Frontal cortex (tissue), 4 donors: ENCODE measurements around the gene CACNA1D. TPM values are rescaled to one million over a fixed set of nuclear protein-coding genes. Genes with fewer than 3 reads are reported as not detected.

Experiments used
- DNase-seq, 2 donors: peaks; one replicate each; pipeline ENCODE4 v3.0.0; 2012; ENCODE audit warnings: low spot score in 2 of 2
- FAIRE-seq: peaks from 2 replicates; lab custom pipeline; 2012; peaks lifted over from hg19 to GRCh38; lab: Jason Lieb, UNC
- total RNA-seq: library from RNA; depleted of rRNA; stranded (reverse); fragments of >200 nt; gene quantifications from one replicate; pipeline ENCODE4 v1.2.3, GENCODE V29; 2014
- donor health status: control.
- donor health status: control.
- donor health status: control.

CACNA1D gene
- total RNA-seq, 1 donor from 2014 or later = 21.6 TPM

DNA sequence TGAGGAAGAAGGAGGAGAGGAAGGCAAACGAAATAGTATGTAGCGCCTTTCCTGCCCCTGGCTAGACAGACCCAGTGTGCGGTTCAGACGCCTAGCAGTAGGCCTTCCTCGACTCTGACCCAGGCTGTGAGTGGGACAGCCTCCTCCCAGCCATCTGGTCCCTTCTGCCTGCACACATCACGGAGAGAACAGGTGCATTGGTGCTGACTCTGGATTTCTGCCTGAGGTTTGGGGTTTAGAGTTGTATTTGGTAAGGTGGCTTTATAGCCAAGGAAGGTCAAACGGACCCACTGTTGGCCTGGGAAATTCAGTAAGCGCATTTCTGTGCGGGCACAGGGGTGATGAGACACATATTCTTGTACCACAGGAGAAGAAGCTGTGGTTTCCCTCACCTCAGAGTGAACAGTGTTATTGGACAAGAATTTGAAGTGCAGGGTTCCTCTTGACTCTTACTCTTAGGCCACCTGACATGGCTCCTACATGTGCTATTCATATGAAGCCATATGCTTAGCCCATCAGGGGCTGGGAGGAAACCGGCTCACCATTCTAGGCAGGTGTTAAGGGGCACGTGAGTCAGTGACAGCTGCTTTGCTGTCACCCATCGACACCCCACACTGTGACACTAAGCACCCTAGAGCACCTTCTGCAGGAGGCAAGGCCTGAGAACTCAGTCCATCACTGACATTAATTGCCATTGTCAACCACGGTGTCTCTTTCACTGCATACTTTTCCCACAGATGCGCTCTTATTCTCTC, 208.5 kb downstream of the CACNA1D start:
- no peak for DNase-seq
- FAIRE-seq = no peak

GRCh38 chr3:53703630-53704362, 209.4 kb downstream of the CACNA1D start:
- no peak for FAIRE-seq

GRCh38 chr3:53704363-53704725, 209.9 kb downstream of the CACNA1D start:
- FAIRE-seq = no peak

More at GRCh38 chr3:53703630-53704362, 209.4 kb downstream of the CACNA1D start:
- DNase-seq = no peak

DNA sequence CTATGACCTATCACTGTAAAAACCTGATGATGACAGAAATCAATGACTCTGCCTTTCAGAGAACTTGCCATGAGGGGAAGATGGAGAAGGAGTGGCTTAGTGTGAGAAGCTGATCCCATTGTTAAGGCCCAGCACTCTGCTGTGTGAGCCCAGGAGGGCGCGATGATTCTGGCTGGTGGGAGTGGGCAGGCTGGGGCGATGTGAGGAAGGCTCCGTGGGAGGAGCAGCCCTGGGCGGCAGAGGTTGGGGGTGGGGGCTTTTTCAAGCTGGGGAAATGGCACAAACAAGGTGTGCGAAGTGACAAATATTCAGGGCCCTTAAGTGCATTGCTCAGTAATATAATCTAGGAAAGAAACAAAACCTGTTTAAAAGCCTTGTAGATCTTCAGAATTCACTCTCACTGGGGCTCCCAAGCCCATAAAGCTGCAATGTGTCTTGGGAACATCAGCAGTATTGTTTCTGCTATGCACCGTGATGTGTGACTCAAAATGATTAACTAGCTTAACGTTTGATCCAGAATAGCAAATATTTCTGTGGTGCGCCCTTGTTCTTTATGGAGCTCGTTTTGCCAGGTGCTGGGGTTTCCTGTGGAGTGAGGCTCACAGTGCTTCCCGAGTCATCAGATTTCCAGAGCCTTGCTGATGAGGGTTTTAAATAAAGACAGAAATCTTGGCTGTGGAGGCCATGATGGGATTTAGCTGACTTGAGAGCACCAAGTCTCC, 210.8 kb downstream of the CACNA1D start:
- DNase-seq = no peak
- no peak for FAIRE-seq

More at GRCh38 chr3:53704363-53704725, 209.9 kb downstream of the CACNA1D start:
- DNase-seq = no peak

DNA sequence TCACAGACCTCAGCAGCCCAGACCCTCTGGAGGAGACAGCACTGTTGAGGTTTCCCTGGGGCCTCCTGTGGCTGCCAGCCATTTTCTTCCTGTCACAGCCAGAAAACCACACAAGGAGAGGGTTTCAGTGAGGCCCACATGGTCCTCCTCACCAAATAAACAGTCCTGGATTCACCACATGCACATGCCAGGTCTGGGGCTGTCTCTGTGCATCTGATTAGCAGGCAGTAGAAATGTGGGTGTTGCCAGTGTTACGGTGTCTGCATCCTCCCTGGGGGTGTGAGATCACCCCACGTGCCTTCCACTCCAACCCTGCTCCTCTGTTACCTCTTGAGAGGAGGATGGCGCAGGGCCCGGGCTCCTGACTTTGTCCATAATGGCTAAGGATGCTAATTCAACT, 211.4 kb downstream of the CACNA1D start:
- DNase-seq (no peak), FAIRE-seq (no peak)

DNA sequence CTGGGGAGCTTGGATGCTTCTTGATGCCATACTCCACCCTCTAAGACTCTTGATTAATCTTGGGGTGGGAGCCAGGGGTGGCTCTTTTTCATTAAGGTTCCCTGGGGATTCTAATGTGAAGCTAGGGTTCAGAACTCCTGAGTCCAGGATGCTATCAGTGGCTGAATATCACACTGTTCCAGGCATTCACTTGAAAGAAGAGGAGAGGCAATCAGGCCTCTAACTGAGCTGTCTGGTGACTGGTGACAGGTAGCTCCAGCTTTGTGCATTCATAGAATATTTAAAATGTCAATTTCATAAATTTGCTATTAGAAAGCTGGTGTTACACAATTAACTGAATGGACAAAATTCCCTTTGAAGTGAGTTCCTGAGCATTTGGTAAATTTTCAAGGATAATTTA, 212.8 kb downstream of the CACNA1D start:
- FAIRE-seq (no peak), DNase-seq (no peak)

GRCh38 chr3:53708001-53708621, 213.7 kb downstream of the CACNA1D start:
- no peak for FAIRE-seq

GRCh38 chr3:53709256-53709655, 214.8 kb downstream of the CACNA1D start:
- no peak for DNase-seq
- FAIRE-seq = no peak

More at GRCh38 chr3:53708001-53708621, 213.7 kb downstream of the CACNA1D start:
- DNase-seq = no peak

DNA sequence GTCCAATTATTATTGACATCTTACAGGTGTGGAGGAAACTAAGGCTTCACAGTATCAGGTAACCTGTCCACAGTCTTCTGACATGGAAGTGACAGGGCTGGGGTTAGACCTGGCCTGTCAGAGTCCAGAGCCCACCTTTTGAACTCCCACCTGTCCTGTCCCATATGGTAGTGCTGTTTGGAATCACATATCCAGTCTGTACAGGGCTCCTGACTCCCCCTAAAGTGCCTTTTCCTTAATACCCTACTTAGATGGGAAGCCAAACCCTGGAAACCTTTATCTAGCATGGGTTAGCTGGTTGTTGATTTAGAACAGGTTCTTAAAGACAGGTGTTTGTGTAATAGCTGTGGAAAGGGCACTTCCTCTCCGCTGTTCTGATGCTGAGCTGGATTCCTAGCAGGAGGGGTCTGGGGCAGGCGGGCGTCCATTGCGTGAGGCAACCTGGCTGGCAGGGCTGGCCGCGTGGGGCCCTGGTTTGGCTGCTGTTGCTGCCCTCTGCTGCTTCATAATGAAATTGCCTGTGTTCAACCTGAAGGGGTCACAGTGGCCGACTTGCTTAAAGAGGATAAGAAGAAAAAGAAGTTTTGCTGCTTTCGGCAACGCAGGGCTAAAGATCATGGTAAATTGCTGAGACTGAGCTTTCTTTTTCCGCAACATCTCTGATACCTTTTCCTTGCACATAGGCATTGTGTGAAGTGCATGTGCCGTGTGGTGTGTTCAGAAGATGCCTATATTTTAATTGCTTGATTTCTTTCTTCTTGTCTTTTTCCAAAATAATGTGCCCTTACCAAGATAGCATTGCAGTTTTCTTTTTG, 215.7 kb downstream of the CACNA1D start:
- FAIRE-seq = no peak
- peak; percentile 33 to 60 for DNase-seq

DNA sequence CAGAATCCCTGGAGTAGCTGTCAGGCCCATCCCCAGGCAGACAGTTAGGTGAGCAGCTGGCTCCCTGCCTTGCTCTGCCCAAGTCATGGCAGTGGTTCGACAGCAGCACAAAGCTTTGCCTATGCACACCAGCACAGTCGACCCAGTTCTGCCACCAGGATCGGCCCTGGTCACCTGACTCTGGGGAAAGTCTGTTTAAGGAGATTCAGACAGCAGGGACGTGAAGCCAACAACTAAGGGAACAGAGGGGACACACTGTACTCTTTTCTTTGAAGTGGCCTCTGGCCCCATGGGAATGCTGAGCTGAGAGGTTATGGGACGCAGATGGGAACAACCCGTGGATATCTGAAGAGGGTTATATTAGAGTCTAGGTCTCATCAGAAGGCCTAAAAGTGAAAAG, 217.0 kb downstream of the CACNA1D start:
- FAIRE-seq (no peak), DNase-seq (no peak)

DNA sequence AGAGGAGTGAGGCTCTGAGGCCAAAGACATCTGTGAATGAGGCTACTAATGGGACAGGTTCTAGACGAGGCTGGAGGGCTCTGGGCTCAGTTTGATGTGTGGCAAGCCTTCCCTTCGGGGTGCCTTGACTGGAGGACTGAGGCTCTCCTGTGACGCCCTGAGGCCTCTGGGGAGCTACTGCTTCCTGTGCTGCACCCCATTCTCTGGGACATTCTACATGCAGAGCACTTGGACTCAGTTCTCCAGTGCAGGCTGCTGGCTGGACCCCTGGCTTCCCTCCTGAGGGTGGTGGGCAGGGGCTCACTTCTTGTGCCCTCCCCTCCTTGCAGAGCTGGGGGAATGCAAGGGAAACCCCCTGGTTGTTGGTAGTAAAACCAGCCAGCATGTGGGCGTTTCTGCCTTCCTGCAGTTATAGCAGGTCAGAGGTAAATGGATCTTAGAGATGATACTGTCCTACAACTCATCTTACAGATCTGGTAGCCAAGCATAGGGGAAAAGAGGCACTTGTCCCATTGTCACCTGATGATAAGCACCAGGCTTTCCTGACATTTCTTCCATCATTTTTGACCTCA, 218.5 kb downstream of the CACNA1D start:
- FAIRE-seq (no peak), DNase-seq (no peak)

DNA sequence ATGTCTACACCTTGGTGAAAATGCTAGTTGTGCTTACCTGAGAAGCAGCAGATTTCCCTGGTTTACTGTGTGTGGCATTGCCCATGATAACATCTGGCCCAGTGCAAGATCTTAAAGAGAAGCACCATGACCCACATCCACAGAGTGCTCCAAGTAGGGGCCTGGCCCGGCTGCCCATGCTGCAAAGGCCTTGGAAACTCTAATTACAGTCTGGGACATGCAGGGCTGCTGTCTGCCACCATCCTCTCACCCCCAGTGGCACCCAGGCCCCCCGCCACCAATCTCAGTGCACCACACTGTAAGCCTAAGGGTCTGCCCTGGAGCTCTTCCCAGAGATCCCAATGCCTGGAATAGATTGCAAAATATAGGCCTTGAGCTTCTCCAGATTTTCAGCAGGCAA, 219.2 kb downstream of the CACNA1D start:
- DNase-seq (no peak), FAIRE-seq (no peak)

DNA sequence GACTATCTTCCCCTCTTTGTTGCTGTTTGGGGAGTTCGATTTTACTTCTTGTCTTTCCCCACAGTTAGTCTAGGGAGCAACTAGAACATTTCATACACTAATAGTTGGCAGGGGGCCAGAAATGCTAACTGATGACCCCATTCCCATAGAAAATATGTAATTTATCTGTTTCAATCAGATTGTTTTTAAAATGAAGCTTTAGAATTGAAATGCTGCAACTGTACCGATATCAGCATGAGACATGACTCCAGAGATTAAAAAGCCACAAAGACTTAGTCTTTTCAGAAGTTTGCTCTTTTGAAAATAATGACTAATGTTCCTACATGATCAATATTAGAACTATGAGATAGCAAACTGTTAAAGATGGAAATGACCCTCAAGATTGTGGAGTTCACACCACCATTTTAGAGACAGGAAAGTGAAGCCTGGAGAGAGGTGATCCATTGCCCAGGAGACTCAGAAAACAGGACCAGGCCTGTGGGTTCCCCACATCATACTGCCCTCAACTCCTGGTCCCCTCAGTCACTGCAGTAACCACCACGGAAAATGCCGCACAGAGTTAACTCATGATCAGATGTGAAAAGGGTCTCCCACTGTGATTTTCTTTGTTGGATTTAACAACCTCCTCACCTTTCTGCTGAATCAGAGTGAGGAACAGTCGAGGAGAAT, 221.5 kb downstream of the CACNA1D start:
- FAIRE-seq (no peak), DNase-seq (no peak)

DNA sequence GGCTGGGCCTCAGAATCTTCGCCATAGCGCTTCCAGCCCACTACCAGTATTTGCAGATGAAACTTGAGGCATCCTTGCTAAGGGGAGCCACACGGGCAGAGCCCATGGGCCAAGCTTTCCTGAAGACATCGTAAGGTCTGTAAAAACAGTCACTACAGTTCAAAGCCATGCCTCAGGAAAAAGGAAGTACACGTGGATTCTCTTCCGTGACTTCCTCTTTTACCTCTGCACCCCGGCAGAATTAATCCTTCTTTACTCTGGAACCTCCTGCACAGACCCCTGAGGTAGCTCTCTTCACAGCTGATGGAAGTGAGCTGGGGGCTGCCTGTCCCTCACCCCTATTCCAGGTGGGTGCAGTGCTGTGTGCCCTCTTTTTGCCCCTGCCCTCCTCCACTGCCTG, 222.6 kb downstream of the CACNA1D start:
- no peak for FAIRE-seq
- no peak for DNase-seq

DNA sequence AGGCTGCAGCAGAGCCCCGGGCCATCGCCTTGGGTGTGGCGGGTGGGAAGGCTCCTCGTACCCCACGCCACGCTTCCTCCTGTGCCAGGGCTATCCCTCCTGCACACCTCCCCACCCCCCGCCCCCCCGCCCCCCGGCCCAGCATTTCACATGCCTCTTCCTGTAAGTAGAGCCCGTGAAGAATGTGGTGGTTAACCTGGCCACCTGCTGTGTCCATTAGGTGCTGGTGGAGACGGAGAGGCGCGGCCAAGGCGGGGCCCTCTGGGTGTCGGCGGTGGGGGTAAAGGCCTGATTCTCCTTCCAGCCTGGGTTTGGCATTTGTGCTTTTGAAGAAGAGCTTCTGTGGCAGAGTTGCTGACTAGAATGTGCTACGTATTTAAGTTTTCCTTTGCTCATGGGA, 224.1 kb downstream of the CACNA1D start:
- FAIRE-seq (no peak), DNase-seq (no peak)

DNA sequence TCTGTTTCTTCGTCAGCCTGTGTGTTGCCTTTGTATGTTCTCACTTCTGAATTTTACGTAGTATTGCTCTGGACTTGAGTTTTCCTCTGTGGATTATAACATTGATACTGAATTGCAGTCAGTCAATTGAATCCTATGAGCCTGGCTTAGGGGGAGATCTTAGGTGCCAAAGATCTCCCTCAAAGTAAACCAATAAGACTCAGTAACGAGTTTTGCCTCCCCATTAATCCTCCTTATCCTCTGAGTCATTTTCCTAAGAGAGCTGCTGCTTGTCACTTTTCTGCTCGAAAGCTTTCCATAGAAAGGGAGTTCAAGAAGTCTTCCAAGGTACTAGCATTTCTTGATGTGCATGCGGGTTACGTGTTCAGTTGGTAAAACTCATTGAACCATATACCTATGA, 225.4 kb downstream of the CACNA1D start:
- FAIRE-seq (no peak), DNase-seq (no peak)

GRCh38 chr3:53721187-53722119, 227.0 kb downstream of the CACNA1D start:
- DNase-seq (no peak), FAIRE-seq (no peak)

GRCh38 chr3:53724566-53724965, 230.2 kb downstream of the CACNA1D start:
- DNase-seq (no peak), FAIRE-seq (no peak)
